DOHH2 (cell line): Measurements from ENCODE around the gene UBE2F.

Source experiments
- EZH2phosphoT487 ChIP-seq: fragments of 200-600 bp; sonication (generic); IDR thresholded peaks from 2 replicates; pipeline ENCODE4 v1.6.1; 2017; ENCODE audit warnings: borderline replicate concordance, mild to moderate bottlenecking, antibody characterized with exemption, low read length, moderate library complexity, mixed read lengths
- TF ChIP-seq, protein P1 (sequence below): fragments of 200-600 bp; sonication (generic); IDR thresholded peaks from one replicate; pipeline ENCODE4 v1.5.1; 2014; ENCODE audit warnings: antibody characterized with exemption, mild to moderate bottlenecking, low read depth, low read length; ENCODE audit not compliant: poor library complexity, severe bottlenecking

DNA sequence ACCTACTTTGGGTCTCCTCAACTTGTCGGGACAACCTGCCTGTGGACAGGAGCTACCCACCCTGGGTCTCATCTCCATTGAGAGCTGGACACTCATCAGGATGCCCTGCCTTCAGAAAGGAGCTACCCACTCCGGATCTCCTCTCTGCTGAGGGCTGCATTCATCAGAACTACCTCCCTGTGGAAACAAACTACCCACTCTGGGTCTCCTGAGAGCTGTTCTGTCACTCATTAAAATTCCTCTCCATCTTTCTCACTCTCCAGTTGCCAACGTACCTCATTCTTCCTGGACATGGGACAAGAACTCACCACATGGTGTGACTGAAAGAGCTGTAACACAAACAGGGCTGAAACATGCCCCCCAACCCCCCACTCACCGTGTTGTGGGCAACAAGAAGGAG, 22.5 kb upstream of the UBE2F start:
- TF ChIP-seq, protein P1, sequence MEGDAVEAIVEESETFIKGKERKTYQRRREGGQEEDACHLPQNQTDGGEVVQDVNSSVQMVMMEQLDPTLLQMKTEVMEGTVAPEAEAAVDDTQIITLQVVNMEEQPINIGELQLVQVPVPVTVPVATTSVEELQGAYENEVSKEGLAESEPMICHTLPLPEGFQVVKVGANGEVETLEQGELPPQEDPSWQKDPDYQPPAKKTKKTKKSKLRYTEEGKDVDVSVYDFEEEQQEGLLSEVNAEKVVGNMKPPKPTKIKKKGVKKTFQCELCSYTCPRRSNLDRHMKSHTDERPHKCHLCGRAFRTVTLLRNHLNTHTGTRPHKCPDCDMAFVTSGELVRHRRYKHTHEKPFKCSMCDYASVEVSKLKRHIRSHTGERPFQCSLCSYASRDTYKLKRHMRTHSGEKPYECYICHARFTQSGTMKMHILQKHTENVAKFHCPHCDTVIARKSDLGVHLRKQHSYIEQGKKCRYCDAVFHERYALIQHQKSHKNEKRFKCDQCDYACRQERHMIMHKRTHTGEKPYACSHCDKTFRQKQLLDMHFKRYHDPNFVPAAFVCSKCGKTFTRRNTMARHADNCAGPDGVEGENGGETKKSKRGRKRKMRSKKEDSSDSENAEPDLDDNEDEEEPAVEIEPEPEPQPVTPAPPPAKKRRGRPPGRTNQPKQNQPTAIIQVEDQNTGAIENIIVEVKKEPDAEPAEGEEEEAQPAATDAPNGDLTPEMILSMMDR: no peak
- TF ChIP-seq EZH2phosphoT487: no peak
